Measurements from ENCODE around the gene TBC1D32.

DNA sequence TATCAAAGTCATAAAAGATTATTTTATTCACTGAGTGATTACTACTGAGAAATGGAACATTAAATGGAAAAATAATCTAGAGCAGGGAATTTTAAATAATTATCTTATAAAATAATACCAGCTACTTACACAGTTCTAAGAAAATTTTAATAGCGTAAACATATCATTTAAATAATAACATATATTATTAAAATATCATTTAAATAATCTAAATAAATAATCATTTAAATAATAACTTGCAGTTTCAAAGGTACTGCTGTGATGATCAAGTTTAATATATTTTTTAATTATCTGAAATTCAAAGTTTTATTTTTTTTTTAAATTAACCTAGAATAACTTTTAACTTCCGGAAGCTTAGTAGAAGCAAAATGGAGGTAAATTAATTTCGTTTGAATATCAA lies 301.2 kb downstream of the TBC1D32 start:
- TF ChIP-seq, protein P1, sequence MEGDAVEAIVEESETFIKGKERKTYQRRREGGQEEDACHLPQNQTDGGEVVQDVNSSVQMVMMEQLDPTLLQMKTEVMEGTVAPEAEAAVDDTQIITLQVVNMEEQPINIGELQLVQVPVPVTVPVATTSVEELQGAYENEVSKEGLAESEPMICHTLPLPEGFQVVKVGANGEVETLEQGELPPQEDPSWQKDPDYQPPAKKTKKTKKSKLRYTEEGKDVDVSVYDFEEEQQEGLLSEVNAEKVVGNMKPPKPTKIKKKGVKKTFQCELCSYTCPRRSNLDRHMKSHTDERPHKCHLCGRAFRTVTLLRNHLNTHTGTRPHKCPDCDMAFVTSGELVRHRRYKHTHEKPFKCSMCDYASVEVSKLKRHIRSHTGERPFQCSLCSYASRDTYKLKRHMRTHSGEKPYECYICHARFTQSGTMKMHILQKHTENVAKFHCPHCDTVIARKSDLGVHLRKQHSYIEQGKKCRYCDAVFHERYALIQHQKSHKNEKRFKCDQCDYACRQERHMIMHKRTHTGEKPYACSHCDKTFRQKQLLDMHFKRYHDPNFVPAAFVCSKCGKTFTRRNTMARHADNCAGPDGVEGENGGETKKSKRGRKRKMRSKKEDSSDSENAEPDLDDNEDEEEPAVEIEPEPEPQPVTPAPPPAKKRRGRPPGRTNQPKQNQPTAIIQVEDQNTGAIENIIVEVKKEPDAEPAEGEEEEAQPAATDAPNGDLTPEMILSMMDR (IDR thresholded peaks at IDR 0.05), result no peak
- TF ChIP-seq POLR2A (IDR thresholded peaks at IDR 0.05), result no peak
